Stimulated activated CD4-positive, alpha-beta T cell treated with anti-CD3 and anti-CD28 coated beads, TNF-alpha, amount 100 ng/mL, for 4 hours (primary cell): Measurements from ENCODE around the gene ICAM4.
"Not testable (repeated sequence)": the region's sequence is repeated elsewhere in the genome, so short reads cannot be mapped to it uniquely, and the experiment has no call there.

Source experiments
- DNase-seq, 3 experiments: peaks; one replicate each; pipeline ENCODE4 v3.0.0-alpha.2; 2020; ENCODE audit warnings: low read depth in 3 of 3

The ICAM4 gene

GRCh38 chr19:10318807-10319682 lies 32.3 kb downstream of the ICAM4 start:
- DNase-seq = no peak

DNA sequence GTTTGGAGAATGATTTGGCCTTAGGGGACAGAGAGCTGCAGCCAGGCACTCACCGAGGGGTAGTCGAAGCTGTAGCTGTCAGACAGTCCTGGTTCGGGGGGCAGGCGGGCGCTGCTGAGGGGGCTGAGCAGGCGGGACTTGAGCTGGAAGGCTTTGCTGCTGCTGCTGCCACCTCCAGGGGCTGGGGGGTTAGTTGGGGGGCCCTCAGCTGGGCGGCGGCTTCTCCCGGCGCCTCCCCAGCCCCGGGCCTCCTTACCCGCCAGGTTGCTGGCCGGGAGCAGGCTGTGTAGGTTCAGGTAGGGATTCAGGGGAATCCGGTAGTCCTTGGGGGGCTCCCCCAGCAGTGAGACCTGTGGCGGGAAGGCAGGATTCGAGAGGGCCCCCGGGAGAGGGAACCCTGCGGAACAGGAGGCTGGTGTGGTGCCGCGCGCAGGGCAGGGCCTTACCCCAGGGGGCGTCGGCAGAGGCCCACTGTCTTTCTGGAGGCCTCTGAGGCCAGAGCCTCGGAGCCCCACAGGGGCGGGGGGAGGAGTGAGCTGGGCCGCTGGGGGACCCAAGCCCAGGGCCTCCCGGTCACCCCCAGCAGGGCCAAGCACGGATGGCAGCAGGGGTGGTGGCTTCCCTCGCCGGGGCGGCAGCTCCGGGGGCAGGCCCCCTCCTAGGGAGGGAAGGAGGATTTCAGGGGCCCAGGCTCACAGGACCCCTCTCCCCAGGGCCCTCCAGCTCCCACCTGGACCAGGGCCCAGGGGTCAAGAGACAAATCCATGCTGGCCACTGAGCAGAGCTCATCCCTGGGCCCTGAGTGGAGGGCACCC lies 34.1 kb downstream of the ICAM4 start:
- no peak for DNase-seq

DNA sequence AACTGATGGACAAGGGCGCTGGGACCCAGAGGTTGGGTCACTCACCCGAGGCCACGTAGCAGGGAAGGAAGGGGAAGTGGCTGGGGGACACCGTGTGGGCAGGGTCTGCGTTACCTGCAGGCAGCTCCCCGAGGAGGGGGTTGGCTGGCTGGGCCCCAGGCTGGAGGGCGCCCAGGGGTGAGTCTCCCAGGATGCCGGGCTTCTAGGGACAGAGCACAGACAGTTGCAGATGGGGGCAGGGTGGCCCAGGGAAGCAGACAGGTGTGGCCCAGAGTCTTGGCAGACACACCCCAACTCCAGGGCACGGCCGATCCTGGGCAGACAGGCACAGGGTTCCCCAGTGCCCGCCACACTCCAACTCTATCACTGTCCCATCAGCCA lies 34.7 kb downstream of the ICAM4 start:
- no peak for DNase-seq

DNA sequence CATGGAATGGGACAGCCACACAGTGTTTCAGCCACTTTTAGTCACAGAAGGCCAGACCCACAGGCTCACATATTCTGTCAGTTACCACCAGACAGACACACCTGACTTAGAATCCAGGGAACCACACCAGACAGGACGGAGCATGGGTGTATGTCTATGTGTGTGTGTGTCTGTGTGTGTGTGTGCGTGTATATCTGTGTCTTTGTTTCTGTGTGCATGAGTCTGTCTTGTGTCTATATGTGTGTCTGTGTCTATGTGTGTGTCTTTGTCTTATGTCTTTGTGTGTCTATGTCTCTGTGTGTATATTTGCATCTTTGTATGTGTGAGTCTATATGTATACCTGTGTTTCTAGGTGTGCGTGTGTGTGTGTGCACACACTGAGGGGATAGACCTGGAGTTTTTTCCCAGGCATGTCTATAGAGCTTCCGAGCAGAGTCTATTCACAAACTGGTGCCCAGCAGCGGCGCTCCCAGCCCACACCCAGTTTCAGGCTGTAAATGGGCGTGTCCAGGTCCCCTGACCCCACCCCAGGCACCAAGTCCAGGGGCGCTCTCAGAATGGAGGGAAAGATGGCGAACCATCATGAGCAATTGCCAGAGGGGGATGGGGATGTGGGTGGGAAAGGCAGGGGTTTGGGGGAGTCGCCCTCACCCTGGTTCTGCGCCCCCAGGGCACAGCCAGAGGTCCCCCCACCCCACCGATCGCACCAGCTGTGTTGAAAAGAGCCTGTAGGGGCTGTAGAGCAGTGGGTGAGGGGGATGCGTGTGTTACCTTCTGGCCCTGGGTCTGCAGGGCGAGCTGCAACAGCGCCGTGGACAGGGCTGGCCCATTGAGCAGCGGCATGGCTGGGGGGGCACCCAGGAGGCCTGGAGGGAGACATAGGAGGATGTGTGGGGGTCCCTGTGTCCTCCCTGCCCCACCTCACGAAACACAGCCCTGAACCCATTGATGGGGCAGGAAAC lies 35.4 kb downstream of the ICAM4 start:
- DNase-seq = no peak

- DNase-seq = no peak
Observed at GRCh38 chr19:10325732-10326131, 39.0 kb downstream of the ICAM4 start.

GRCh38 chr19:10327793-10328192 lies 41.0 kb downstream of the ICAM4 start:
- DNase-seq = no peak

DNA sequence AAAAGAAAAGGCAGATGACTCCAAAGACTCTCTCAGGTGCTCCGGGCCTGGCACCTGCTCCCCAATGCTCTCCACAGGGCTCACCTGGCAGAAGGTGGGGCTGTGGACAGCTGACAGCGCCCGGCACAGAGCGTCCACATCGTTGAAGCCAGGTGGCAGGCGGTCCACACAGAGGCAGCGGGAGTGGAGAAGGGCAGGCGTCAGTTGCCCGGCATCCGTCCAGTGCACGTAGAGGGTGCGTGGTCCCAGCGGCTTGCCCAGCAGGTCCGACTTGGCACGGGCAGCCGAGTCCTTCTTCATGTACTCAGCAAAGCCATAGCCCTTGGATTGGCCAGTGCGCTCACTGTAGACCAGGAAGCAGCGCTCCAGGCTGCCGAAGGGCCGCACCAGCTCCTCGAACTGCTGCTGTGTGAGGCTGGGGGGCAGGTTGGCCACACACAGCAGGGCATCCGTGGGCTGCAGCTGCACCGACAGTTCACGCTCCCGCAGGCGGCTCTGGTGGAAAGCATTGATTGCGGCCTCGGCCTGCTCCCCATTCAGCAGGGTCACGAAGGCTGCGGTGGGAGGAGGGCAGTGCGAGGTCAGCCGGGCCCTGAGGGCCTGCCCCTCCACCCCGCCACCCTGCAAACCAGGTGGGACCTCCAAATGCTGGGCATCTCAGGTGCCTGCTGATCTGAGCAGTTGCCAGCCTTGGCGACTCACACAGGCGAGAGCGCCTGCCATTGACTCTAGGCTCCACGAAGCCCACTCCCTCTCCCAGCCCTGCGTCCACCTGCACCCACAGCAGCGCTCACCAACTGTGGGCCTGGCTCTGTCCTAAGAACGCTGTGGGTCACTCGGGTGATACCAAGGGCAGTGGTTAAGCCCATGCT lies 42.0 kb downstream of the ICAM4 start:
- DNase-seq = no peak

DNA sequence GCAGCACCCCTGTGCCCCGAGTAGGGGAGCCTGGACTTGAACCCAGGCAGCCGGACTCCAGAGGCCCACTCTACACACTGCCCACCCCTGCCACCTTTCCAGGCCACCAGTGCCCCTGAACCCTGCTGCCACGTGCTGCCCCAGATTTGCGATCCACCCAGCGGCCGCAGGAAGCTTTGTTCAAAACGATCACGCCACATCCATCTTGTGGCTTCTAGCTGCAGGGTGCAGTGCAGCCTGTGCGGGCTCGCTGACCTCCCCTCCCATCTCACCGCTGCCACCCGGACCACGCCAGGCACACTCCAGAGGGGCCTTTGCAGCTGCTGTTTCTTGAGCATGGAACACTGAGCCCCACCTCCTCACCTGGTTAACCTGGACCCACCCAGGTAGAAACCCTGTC lies 42.8 kb downstream of the ICAM4 start:
- DNase-seq = no peak

DNA sequence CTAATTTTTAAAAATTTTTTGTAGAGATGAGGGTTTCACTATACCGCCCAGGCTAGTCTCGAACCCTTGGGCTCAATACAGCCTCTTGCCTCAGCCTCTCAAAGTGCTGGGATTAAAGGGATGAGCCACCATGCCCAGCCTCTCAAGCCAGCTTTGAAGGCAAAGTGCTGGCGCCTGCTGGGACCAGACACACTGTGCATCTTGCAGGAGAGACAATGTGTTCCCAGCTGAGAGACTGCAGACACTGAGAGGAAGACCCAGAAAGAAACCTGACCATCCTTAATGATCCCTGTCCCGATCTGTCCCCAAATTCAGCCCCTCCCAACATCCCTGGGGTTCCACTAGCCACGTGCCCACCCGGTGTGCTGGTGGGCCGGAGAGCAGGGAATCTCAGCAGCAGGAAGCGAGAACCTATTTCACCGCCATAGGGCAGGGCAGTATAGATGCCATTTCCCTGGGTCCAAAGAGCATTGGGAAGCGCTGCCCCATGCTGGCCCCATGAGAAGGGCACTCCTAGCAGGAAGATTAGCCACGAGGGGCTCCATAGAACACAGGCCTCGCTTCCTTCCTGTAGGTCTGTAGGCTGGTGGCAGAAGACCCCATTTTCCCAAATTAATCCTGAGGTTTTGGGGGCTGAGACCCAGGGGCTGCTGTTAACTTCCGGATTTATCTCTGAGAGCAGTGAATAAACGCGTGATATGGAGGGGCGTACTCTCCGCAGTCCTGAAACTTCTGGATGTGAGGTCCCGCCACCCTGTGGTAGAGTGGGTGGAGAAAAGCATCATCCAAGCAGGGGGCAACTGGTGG lies 45.6 kb downstream of the ICAM4 start:
- no peak for DNase-seq

- DNase-seq = peak; percentile 93 to 97 (median 97)
Observed at GRCh38 chr19:10332965-10333757, 46.4 kb downstream of the ICAM4 start, which contains the start of gene RAVER1. Gene RAVER1 (minus strand): TSS chr19:10333529. CDS start chr19:10333507, 22 bp downstream.

DNA sequence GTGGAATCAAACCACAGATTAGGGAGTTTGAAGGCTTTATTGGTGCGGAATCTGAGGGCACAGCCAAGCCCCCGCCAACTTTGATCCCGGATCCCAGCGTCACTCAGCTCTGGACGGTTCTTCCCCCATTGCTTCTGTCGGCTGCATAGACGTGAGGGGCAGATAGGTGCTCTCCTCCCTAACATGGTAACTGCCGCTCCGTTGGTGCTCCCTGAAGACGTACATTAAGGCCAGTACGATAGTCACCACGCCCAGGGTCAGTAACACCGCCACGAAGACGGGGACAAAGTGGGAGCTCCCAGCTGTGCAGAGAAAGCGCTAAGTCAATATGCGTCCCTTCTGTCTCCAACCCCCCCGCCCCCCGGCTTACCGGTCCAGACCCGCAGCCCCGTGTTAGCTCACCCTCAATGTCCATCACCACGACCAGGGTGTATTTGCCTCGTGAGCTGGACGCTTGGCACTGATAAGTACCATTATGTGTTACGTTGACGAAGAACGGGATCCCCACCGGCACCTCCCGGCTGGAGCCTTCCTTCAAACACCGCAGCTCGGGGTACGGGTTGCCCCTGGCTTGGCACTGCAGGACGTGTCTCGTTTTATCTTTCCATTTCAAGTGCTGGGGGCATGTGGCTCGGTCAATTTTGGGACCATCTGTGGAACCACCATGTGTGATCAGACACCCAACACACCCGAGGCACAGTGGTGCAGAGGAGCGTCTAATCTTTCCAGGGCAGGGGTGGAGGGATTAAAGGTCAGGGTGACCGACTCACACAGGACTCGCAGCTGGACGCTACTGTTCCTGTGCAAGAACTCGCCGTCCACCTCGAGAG lies 47.2 kb downstream of the ICAM4 start:
- no peak for DNase-seq

DNA sequence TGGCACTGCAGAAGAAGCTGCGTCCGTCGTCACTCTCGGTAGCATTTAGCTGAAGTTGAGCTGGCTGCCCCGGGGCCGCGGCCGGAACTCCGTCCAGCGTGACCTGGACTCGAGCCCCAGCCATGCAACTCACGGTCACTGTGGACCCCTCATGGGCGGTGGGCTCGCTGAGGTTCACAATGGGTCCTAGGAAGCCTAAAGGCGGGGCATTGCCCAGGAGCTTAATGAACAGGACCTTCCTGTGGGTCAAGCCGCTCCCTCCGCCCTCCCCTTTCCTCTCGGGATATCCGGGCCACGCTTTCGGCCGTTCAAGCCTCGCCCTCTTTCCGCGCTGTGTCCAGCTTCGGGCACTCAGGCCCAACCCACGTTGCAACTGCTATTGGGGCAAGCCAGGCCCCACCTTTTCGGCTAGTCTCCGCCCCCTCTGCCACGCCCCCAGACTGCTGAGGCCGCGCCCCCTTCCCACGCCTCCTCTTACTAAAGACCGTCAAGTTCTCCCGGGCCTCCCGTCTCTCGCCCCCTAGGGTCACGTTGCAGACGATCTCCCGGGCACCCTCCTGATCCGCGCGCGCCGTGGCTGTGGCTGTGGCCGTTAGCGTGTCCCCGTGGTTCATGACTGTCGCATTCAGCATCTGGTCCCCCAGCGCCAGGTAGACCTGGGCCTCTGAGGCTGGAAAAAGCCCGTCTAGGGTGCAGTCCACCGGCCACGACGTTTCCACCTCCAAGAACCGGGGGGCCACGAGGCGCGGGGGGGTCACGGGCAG lies 48.0 kb downstream of the ICAM4 start:
- DNase-seq = no peak

- DNase-seq = no peak
Observed at GRCh38 chr19:10335352-10335985, 48.7 kb downstream of the ICAM4 start.

- not testable (repeated sequence) for DNase-seq
Observed at GRCh38 chr19:10336725-10337124, 50.0 kb downstream of the ICAM4 start.
